HG02885 (cell line): ENCODE data around the gene SV2B.
A peak's percentile ranks its signal among the peaks of the same experiment; 100 is the strongest.

Experiments used
- ATAC-seq: cut with Tn5 transposase; IDR thresholded peaks from one replicate; pipeline ENCODE4 v1.9.1; 2021; ENCODE audit warnings: mild to moderate bottlenecking; ENCODE audit not compliant: unreplicated experiment, poor library complexity

Gene SV2B

DNA sequence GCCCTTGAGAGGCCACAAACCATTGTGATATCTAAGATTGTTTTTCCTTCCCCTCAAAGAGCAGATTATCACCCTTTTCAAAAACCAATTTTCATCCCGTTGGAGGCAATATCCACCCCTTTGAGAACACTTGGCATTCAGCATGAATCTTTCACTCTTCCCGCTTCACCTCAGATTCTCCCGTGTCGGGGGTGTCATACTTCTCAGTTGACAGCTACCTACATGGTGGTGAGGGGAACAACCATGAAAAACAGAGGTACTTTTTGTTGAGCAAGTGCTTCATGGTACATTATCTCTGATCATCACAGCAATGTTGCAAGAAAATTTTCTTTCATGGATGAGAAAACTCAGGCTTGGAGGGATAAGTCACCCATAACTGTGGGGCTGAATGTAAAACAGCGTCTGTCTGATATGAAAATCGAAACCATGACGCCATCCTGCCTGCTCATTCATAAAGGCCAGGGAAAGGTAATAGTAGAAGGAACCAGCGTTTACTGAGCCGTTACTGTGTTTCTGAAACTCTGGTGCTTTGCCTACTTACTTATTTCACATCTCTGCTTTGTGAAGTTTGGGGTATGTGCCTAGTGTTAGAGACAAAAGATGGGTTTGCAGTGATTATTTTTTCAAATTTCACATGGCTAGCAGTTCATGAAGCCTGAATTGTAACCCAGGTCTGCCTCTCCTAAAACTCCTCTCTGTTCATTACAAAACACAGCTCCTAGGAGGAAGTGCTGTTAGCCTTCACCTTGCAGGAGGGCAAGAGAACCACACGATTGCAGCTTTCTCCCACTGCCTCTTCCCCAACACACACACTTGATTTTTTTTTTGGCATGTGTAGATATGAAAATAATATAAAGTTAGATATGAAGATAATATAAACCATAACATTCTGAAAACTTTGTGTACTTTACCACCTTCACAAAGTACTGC lies 35.4 kb downstream of the SV2B start:
- peak; percentile 93 for ATAC-seq

DNA sequence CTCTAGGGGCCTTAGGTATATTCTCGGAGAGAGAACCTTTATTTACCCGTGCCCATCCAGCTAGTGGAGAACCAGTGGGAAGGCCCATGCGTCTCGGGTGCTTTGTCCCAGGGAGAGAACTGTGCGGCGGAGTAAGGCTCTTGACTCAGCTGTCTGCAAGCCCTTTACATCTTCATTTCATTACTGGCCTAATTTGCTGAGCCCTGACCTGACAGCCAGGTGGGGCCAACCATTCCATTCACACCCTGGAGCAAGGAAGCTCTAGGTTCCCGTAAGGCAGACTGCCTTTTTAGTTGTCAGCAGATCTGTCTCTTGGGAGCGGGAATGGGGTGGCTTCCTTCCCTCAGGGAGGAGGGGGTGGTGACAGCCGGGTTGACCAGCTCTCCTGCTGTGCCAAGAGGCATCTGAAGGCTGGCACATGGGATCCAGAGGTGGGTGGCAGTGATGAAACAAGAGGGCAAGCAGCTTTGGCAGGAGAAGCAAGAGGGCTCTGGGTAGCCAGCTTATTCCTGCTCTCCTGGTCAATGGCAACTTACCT lies 36.4 kb downstream of the SV2B start:
- no peak for ATAC-seq

DNA sequence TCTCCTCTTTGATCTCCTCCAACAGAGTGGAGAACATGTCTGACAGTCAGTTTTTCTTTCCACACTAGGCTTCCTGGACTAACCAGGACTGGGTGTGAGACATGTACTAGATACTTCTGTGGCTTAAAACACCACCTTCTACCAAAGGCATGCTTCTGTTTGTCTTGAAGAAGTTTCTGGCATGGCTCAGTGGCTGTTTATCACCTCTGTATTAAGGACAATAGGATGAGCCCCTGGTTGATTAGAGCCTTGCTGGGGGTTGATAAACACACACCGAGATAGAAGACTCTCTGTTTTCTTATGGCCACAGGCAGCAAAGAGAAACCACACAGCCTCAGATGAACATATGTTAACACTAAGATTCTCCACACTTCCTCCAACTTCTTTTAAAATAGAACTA lies 40.5 kb downstream of the SV2B start:
- ATAC-seq = no peak

DNA sequence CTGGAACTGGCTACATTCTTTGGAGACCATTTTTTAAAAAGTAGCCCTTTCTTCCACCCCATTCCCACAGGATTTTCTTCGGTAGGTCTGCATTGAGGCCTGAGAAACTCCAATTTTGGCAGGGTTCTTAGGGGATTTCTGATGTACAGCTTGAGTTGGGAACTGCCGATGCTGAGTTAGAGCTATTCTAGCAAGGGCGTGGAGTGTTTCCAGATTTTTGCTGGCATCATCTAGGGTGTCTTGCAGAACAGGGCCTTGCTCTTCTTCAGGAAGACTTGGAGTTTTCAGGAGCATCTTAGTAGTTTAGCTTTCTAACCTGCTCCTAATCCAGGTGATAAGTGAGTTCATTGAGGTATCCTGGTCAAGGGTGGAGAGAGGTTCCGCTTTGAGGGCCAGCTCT lies 41.0 kb downstream of the SV2B start:
- ATAC-seq = no peak

DNA sequence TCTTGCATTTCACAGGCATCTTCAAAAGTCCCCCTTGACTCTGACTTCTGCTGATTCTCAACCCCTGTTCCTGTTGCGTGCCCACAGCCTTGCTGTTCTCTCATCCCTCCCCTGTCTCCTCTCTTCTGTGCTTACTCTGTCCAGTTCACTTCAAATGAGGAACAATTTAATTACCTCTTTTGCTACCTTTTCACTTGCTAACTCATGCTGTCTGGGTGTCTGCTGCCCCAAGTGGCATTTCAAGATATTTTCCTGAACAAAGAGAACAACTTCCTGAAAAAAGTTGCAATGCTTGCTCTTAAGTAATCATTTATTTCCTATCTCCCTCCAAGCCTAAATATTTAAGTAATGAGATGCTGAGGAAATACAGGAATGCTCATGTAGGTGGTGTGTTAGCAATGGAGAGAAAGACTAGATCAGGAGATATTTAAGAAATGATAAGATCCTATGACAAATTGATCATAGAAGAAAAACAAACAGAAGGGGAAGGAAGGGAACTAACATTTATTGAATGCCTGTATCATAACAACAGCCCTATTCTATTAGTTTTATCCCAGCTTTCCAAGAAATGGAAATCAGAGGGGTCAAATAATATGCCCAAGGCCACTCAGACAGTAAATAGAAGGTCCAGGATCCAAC lies 42.2 kb downstream of the SV2B start:
- peak; percentile 50 for ATAC-seq

DNA sequence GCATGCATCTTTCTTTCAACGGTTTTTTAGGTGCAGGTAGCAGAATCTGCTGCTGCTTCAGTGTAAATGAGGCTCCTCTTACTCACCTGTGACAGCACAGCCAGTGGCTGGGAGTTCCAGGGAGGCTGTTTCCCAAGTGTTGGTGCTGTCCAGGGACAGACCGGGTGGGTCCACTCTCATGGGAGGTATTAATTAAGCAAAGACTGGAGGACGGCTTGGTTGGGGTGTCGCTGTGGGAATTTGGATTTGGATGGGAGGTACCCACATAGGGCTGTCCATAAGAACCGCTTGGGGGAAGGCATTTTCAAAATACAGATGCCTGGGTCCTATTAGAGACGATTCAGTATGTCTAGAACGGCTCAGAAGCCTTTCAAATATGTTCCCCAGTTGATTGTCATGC lies 42.9 kb downstream of the SV2B start:
- no peak for ATAC-seq

DNA sequence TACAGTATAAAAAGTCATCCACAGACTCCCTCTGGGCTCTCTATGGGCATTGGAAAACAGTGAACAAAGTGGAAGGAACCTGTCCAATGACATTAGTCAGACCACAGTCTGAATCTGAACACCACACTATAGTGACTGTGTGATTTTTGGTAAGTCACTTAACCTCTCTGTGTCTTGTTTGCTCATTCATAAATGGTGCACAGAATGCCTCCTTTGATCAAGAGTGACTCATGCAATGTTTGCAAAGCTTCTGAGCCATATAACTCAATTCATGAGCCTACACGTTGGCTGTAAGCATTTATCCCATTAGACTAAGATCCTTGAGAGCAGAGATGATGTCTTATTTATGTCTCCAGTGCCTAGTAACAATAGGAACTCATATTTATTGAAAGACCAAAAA lies 46.7 kb downstream of the SV2B start:
- no peak for ATAC-seq

DNA sequence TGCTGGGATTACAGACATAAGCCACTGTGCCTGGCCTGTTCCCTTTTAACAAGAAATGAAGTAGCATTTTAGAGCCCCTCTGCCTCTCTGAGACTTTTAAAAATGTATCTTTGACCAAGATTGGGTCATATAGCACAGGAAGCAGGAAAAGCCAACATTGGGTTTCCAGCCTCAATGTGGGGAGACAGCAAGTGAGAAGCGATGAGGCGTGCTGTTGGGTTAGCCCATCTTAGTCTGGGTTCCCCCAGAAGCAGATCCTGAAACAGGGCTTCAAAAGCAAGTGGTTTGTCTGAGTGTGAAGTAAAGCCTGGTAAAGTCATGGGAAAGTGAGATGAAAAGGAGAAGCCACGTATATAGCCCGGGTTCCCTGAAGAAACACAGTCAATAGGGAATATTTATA lies 48.2 kb downstream of the SV2B start:
- ATAC-seq = no peak

DNA sequence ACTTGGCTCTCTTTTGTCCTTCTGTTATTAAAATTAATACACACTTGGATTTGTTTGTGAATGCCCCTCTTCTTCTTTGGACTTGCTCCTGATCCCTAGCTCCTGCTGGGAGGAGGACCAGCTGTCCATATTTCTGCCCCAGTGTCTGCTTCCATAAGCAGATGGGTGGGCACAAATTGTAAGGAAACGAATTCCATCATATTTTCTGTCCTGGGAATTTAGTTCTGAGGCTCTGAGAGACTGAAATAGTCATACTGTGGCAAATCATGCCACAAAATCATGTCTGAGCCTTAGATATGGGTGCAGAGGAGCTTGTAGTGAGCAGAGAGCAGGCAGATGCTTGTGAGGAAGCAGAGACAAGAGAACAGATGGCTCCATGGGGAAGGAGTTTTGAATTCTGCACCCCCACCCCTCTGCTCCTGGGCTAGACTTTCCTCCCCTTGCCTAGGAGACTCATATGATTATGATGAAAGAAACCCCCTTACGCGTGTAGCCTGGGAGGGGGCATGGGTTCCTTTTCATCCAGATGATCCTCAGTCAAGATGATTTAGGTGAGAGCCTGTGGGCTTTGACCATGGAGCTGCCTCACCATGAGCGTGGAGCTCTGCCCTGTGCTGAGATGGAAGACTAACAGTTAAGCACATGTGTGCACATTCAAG lies 50.6 kb downstream of the SV2B start:
- ATAC-seq = no peak

DNA sequence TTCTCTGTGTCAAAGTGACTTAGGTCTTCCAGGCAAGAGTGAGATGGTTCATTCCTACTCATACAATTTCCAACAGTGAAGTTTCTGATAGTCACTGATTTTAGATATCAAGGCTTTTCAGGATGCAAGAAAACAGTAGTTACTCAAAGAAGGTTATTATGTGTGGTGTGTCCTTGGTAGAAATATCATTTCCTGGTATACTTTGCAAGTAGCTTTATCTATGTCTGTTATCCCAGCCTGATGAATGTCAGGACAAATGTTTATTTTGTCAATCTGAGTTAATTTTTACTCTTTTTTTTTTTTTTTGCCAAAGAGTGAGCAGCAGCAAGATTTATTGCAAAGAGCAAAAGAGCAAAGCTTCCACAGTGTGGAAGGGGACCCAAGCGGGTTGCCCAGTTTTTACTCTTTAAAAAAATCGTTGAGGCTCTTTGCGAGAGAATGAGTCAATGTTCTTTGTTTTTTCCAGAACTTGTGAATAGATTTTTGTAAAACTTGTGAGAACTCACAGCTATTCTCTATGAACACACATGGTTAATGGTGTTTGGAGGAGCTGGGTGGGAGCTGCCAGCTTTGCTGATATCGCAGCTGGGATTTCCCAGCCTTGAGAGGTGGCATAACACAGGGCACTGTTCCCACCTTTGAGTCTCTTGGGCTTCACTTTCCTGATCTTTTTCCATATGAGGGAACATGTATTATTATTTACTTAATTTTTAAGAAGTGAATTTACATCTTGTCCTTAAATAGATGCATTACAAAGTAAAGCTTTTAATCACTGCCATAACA lies 51.9 kb downstream of the SV2B start:
- ATAC-seq = no peak

DNA sequence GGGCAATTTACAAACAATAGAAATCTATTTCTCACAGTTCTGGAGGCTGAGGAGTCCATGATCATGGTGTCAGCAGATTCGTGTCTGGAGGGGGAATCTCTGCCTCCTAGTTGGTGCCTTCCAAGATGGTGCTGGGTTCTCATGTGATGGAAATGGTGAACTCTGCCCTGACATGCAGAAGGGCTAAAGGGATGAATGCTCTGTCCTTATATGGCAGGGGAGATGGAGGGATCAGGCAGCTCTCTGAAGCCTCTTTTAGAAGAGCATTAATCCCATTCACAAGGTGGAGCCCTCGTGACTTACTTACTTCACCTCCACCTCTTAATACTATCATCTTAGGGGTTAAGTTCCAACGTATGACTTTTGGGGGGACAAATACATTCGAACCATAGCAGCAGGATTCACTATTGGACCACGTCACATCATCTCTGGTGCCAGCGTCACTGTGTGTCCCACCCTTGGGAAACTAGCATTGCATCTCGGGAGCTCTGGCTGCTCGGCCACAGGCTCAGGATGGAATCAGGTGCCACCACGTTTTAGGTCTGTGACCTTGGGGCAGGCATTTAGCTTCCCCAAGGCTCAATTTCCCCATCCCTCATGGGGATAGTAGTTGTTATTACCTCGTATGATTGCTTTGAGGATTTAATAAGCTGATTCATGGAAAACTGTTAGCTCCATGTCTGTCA lies 53.0 kb downstream of the SV2B start:
- ATAC-seq = no peak

DNA sequence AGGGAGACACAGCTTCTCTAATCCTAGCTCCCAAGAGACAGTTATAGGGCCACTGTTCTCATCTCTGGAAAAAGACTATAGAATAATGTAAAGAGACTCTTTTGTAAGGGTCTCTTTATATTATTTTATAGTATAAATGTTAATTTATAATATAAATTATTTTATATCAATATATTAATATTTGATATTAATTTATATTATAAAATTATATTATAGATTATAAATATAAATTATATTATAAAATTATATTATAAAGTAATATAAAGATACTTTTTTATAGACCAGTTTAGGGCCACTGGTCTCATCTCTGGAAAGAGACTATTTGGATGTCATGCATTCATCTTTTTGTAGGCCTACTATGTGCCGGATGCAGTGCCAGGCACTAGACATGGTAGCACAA lies 53.9 kb downstream of the SV2B start:
- no peak for ATAC-seq

DNA sequence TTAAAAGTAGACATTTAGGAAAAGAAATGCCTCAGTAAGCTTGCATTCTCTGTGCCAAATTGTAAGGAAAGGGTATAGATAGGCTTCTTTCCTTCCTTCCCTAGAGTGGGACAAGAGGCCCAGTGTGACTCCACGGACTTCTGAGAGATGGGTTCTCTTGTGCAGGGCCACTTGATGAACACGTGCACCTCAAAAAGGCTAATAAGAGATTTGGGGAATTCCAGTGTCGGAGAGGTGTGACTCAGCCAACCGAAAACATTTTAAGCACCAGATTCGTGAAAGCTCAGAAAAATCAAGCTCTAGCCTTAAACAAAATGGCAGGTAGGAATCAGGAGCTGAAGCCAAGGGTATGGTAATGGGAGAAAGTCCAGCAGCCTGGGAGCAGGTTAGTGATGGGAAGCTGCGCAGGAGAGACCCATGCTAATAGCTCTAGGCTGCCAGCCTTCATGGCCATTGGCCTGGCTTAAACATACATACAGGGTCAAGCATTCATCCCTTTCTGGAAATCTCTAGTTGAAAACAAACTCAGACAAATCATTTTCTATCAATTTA lies 56.2 kb downstream of the SV2B start:
- ATAC-seq = no peak

DNA sequence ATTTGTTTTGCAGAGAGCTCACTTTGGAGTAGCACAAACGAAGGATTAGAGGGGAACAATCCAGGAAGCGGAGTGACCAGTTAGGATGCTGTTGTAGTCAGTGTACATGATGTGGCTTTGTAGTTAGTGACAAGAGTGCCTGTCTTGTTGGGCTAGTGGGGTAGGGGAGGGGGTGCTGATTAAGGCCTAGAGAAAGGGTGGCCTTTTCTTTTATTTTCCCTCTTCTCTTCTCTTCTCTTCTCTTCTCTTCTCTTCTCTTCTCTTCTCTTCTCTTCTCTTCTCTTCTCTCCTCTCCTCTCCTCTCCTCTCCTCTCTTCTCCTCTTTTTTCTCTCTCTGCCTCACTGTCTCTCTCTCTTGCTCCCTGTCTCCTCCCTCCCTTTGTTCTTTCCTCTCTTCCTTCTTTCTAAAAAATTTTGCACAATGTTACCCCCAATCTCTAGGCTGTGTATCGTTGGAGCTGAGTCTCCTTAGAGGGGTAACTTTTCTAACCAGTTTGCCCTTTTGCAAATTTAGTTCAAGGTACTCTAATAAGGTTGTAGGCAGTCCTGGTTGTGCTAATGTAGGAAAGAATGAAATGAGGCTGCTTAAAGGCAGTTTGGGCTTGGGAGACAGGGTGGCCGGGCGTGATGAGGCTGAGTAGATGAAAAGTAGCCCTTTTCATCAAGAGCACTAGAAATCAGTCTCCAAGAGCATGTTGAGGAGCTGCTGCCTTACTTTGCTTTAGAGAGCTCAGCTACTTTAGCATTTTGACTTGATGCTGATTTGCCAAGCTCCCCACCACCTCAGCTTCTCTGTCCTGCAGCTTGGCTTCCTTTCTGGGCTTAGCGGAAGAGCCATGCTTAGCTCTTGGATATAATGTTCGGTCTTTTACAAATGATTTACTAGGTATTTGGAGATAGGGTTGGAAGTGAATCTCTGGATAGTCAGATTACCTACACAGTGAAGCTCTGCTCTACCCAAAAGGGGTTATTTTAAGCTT lies 58.6 kb downstream of the SV2B start:
- no peak for ATAC-seq

DNA sequence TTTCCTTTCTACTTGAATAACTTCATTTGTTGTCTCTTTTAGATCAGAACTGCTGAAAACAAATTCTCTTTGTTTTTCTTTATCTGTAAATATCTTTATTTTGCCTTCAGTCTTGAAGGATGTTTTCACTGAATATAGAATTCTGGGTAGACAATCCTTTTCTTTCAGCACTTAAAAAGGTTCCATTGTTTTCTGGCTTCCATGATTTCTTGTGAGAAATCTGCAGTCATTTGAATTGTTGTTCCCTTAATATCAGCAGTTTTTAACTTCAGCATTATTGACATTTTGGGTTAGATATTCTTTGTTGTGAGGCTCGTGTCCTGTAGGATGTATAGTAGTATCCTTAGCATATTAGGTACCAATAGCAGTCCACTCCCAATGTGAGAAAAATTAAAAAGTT lies 65.8 kb downstream of the SV2B start:
- no peak for ATAC-seq

DNA sequence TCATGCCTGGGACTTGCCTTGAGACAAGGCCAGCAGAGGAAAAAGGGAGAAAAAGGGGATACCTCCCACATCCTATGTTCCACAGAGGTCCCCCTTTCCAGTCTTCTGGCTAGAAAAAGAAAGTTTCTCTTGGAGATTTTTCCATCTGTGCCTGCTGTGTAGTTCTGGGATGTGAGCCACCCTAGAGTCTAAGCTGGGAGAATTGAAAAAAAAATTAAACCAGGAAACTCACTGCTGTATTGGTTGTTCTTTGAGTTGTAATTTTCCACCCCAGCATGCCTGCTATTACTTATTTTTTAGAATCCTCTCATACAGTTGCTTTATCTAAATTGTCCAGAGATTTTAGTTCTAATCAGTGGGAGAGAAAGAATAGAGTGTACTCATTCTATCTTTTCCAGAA lies 68.4 kb downstream of the SV2B start:
- ATAC-seq = no peak

DNA sequence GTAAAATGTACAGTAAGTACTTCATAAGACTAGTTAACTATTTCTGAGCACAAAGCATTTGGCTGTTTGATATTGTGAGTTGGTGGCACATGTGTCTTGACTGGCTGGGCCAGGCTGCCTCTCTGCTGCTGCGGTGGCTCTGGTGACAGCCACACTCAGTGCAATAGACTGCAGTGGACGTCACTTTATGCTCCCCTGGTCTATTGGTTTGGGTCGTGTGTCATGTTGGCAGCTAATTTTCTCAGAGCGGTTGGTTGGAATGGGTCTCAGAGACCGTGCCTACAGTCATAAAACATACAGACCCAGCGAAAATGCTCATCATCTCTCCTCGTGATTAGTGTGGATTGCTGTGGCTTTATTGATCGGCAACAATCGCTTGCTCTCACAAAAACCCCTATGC lies 71.3 kb downstream of the SV2B start:
- no peak for ATAC-seq

DNA sequence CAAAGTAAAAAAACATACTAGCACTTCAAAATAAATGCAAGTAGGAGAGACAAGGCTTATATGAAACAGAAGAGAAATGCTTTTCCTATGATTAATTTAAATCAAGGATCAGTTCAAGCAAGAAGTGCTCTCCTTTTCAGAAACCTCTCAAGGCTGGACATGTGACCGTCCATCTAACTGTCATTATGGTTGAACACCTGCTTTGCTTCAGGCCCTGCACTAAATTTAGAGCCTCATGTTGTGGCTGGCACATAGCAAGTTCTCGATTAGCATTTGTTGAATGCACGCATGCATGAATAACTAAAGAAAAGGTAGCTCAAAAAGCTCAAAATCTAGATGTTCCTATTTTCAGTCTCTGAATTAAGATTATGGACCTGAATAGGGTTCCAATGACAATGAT lies 82.0 kb downstream of the SV2B start:
- ATAC-seq = no peak
